Aortic smooth muscle cell (primary cell): Measurements from ENCODE around the gene B4GALT6. TPM values are rescaled to one million over a fixed set of nuclear protein-coding genes. Genes with fewer than 3 reads are reported as not detected.

Source experiments
- total RNA-seq: library from RNA; depleted of rRNA; stranded (reverse); fragments of >200 nt; gene quantifications from 2 replicates; pipeline ENCODE4 v1.2.3, GENCODE V29; 2014

Gene B4GALT6, protein sequence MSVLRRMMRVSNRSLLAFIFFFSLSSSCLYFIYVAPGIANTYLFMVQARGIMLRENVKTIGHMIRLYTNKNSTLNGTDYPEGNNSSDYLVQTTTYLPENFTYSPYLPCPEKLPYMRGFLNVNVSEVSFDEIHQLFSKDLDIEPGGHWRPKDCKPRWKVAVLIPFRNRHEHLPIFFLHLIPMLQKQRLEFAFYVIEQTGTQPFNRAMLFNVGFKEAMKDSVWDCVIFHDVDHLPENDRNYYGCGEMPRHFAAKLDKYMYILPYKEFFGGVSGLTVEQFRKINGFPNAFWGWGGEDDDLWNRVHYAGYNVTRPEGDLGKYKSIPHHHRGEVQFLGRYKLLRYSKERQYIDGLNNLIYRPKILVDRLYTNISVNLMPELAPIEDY
- 0.92 and 2.0 TPM in 2 replicates for total RNA-seq

GRCh38 chr18:31684279-31685096 lies at the start of gene B4GALT6:
Gene B4GALT6 (minus strand): TSS chr18:31684581. CDS start chr18:31684426, 155 bp downstream.

DNA sequence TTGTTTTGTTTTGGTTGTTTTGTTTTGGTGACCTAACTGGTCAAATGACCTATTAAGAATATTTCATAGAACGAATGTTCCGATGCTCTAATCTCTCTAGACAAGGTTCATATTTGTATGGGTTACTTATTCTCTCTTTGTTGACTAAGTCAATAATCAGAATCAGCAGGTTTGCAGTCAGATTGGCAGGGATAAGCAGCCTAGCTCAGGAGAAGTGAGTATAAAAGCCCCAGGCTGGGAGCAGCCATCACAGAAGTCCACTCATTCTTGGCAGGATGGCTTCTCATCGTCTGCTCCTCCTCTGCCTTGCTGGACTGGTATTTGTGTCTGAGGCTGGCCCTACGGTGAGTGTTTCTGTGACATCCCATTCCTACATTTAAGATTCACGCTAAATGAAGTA lies 92.8 kb downstream of the B4GALT6 start, which contains the start of gene TTR:
TTR (plus strand) TSS at position 250 of the 400 bp plus-strand sequence; CDS start at position 276, 26 bp downstream.

Other genes with a start within 250 kb of the B4GALT6 start
- gene DSG3, start 236.8 kb downstream of the B4GALT6 start, total RNA-seq: under 0.01 TPM in 1 of 2 replicates, not detected in the other
- under 0.01 and 0.31 TPM in 2 replicates for gene DSG2, start 186.4 kb downstream of the B4GALT6 start, total RNA-seq
- not detected in 2 replicates for gene TTR, start 92.7 kb downstream of the B4GALT6 start, total RNA-seq
- gene SLC25A52, start 76.3 kb upstream of the B4GALT6 start, total RNA-seq: 0.06 and 0.13 TPM in 2 replicates